GM19372 (cell line): ENCODE measurements around the gene ADCY9.
A peak's percentile ranks its signal among the peaks of the same experiment; 100 is the strongest.

ENCODE experiments used
- ATAC-seq: cut with Tn5 transposase; IDR thresholded peaks from one replicate; pipeline ENCODE4 v1.9.1; 2021; ENCODE audit warnings: mild to moderate bottlenecking, low read depth, moderate library complexity; ENCODE audit not compliant: unreplicated experiment

The ADCY9 gene

DNA sequence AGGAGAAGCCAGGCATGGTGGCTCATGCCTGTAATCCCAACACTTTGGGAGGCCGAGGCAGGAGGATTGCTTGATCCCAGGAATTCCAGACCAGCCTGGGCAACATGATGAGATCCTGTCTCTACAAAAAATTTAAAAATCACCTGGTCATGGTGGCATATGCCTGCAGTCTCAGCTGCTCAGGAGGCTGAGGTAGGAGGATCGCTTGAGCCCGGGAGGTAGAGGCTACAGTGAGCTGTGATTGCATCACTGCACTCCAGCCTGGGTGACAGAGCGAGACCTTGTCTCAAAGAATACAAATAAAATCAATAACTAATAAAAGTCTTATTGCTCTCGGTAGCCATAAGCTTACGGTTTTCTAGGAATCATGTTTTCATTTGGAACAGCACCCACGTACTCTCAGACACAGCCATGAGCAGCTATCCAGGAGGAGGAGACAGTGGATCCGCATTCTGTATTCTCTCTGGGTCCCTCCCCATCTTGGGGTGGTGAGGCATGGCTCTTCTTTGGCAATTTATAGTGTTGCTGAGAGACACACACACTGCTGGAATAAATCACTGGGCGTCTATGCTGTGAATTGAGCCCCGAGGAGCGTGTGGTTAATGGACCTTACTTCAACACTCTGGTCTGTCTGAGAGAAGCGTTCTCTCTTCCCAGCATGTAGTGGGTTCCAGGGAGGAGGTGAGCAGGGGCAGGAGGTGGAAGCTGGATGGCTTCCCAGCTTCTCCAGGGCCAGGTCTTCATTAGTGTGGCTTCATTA lies 8.5 kb upstream of the ADCY9 start:
- ATAC-seq = no peak

DNA sequence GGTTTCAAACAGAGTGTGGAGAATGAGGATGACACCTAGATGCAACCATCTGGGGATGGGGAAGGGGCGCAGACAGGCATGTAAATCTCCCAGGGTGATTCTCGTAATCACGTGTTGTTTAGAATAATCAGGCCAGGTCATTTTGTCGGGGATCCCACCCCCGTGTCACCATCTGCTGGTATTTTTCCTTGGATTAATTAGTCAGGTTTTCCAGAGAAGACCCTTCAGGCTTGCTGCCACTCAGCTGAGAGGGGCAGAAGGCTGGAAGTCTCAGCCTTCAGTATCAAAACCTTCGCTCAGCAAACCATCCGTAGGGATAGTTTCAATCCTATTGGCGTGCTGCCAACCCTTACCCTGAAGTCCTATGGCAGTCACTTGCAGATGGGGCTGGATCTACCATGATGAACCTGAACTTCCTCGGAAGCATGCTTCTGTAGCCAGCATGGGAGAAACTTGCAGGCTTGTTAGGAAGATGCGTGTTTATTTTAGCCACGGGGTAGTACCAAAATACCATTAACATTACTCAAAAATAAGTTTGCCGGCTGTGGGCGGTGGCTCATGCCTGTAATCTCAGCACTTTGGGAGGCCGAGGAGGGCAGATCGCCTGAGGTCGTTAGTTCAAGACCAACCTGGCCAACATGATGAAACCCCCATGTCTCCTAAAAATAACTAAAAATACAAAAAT lies 7.5 kb upstream of the ADCY9 start:
- ATAC-seq = no peak

GRCh38 chr16:4120176-4120575 lies 3.9 kb upstream of the ADCY9 start:
- ATAC-seq = no peak

DNA sequence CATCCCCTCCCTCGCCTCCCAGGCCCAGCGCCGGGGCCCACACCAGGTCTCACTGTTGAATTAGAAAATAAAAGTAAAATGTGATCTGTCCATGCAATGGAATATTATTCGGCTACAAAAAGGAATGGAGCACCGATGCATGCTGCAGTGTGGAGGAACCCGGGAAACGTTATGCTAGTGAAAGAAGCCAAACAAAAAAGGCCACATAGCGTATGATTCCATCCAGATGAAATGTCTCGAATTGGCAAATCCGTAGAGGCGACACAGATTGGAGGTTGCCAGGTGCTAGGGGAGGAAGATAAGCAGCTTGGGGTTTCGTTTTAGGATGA lies 972 bp upstream of the ADCY9 start:
- no peak for ATAC-seq

GRCh38 chr16:4115949-4116318 lies 308 bp downstream of the ADCY9 start:
- ATAC-seq = peak; percentile 31

GRCh38 chr16:4115209-4115948 lies 863 bp downstream of the ADCY9 start:
- ATAC-seq = peak; percentile 25

DNA sequence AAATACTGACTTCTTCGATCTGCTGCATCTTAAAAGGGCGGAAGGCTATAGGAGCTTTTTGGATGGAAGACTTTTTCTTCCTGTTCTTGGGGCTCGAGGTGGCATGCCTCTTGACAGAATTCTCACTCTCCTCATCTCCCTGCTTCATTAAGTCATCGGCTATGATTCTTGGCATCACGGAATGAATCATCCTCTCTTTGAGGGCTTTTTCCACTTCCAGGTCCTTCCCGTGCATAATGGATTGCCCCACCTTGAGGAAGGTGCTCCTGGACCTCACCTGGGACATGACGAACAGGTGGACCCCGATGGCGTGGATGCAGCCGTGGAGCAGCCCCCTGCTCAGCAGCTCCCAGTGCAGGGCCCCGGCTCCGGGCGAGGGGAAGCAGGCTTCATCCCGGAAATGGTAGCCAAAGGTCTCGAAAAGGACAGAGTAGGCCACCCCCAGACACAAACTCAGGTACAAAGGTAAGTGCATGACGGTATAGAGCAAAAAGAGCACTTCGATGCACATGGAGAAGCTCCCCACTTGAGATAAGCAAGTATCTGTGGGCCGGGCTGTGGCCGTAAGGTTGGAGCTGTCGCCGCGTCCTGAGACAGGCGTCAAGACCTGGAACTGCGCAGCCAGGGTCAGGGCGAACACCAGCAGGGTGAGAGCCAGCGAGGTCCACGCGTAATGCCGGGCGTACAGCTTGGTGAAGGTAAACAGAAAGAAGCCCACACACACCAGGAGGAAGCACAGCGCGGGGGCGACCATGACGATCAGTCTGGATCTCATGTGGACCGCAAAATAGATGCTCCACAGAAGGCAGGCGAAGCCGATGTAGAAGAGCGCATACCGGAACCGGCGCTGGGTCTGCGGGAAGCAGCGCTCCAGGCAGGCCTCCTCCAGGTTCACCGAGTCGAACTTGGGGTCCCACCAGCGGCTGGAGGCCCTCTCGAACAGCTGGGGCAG lies 1.7 kb downstream of the ADCY9 start:
- ATAC-seq = no peak

- ATAC-seq = no peak
Measured at GRCh38 chr16:4113358-4114256, 2.6 kb downstream of the ADCY9 start.

- no peak for ATAC-seq
Measured at GRCh38 chr16:4111748-4112696, 4.2 kb downstream of the ADCY9 start.

GRCh38 chr16:4110680-4111079 lies 5.6 kb downstream of the ADCY9 start:
- ATAC-seq = no peak

- ATAC-seq = no peak
Measured at GRCh38 chr16:4110065-4110464, 6.2 kb downstream of the ADCY9 start.

DNA sequence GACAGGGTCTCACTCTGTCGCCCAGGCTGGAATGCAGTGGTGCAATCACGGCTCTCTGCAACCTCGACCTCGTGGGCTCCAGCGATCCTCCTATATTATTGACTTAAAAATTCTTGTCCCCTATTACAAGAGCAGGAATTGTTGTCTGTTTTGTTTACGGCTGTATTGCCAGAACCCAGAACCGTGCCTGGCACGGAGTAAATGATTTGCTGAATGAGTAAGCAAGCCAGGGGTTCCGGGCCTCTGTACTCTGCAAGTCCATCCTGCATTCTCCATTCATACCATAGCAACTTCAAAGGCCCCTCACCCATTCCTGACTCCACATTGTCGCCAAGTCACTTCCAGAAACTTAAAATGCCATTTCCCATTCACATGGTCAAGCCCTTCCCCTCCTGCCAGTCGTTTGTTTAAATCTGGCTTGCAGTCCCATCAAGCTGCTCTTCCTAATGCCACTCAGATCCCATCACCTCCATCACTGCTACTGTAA lies 6.9 kb downstream of the ADCY9 start:
- ATAC-seq = no peak

DNA sequence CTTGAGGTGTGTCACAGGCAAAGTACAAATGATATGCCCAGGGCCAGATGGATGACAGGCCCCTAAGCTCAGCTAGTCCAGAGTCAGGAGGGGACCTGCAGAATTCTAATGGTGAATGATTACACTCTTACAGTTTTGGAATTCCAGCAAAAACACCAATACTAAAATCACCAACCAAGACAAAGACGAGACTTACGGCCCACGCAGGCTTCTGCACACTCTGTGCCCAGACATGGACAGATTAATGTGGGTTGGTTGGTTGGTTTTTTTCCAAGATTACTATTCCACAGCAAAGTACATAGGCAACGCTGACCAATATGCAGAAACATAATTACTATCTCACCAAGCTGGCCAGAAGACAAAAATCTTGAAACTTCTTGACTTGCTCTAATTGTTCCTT lies 9.7 kb downstream of the ADCY9 start:
- ATAC-seq = no peak

GRCh38 chr16:4105848-4106247 lies 10.4 kb downstream of the ADCY9 start:
- no peak for ATAC-seq

DNA sequence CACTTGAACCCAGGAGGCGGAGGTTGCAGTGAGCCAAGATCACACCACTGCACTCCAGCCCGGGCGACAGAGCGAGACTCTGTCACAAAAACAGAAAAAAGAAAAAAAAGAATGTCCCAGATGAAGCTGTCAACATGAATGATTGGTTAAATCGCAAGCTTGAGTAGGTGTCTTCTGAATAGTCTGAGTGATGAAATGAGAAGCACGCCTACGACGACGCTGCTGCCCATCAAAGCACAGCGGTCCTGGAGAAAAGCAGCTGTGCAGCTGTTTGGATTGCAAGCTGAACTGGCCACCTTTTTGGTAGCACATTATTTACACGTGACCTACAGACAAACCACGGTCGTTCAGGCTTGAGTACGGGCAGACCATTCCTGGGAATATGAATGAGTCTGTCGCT lies 12.5 kb downstream of the ADCY9 start:
- ATAC-seq = no peak

GRCh38 chr16:4101421-4102219 lies 14.6 kb downstream of the ADCY9 start:
- ATAC-seq = no peak

DNA sequence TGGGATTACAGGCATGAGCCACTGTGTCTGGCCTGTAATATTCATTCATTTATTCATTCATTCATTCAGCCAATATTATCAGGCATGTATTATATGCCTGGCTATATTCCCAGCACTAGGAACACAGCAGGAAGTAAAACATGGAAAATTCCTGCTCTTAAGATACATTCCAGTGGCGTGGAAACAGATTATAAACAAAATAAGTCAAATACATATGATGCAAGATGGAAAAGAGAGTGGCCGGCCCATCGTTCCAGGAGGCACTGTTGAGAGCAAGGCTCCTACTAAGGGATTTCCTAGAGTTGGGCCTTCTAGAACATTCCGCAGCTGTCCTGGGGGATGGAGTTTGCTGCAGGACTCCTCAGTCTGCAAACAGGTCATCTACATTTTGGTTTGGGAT lies 17.7 kb downstream of the ADCY9 start:
- ATAC-seq = no peak

DNA sequence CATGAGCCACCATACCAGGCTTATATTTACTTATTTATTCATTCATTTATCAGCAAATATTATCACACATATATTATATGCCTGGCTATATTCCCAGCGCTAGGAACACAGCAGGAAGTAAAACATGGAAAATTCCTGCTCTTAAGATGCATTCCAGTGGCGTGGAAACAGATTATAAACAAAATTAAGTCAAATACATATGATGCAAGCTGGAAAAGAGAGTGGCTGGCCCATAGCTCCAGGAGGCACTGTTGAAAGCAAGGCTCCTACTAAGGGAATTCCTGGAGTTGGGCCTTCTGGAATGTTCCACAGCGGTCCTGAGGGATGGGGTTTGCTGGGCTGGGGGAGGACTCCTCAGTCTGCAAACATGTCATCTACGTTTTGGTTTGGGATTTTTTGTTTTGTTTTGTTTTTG lies 18.4 kb downstream of the ADCY9 start:
- ATAC-seq = no peak
